H1 (cell line): ENCODE results near the gene HEATR1. TPM values are rescaled to one million over a fixed set of nuclear protein-coding genes. Genes with fewer than 3 reads are reported as not detected.

ENCODE experiments used
- BRCA1 ChIP-seq: IDR thresholded peaks from 2 replicates; pipeline ENCODE4 v1.6.1; 2012; ENCODE audit warnings: low read depth, low read length, improper control_type of control experiment
- CHD7 ChIP-seq: fragments of 300-600 bp; sonication (generic); IDR thresholded peaks from 2 replicates; pipeline ENCODE4 v1.7.1; 2012; ENCODE audit warnings: low read length, moderate library complexity, mild to moderate bottlenecking, inconsistent platforms; ENCODE audit not compliant: insufficient replicate concordance
- polyA plus RNA-seq, 7 experiments: library from polyadenylated mRNA; depleted of rRNA in 3 of 7; stranded (reverse) in 5 of 7; unstranded in 2 of 7; fragments of >200 nt in 5 of 7; fragments of 200-250 nt in 2 of 7; gene quantifications; 1 replicate in 5 of 7; 2 replicates in 1 of 7; 4 replicates in 1 of 7; pipeline versions ENCODE4 v1.2.1 to v1.2.3, GENCODE V29; 2011 to 2013; ENCODE audit warnings: missing spikeins in 2 of 7, mixed read lengths in 2 of 7
- total RNA-seq: library from RNA; stranded (reverse); fragmentation: NEBNext Ultra II Directional; extraction: Animal tissue kit (Norgen Biotek cat#: 25700); gene quantifications from 2 replicates; pipeline ENCODE4 v1.2.1, GENCODE V29; 2021

HEATR1 gene
- total and polyA plus RNA-seq, 2 of the 8 experiments (the other 6 are each of a cell fraction or from before 2014, with no cell fraction given) = 13.0 to 95.8 TPM

GRCh38 chr1:236612349-236612748 lies 8.0 kb upstream of the HEATR1 start (continued):
- no peak for TF ChIP-seq CHD7
- TF ChIP-seq BRCA1 = no peak
